HepG2 (cell line): ENCODE data around the gene MAPK1. TPM values are rescaled to one million over a fixed set of nuclear protein-coding genes. Genes with fewer than 3 reads are reported as not detected.

Experiments used
- ARID4A ChIP-seq: sonication (generic); formaldehyde crosslinking; IDR thresholded peaks from 2 replicates; pipeline ENCODE4 v1.5.0; 2020; ENCODE audit warnings: mild to moderate bottlenecking, missing genetic modification reagents, borderline replicate concordance
- ARID5B ChIP-seq: IDR thresholded peaks from 2 replicates; pipeline ENCODE4 v1.4.0; 2020; ENCODE audit warnings: mild to moderate bottlenecking, missing genetic modification reagents
- ELF3 ChIP-seq: IDR thresholded peaks from 2 replicates; pipeline ENCODE4 v1.6.1; 2016; ENCODE audit warnings: missing genetic modification reagents, missing compliant biosample characterization
- NFKBIZ ChIP-seq: IDR thresholded peaks from 2 replicates; pipeline ENCODE4 v1.6.1; 2018; ENCODE audit warnings: missing genetic modification reagents, missing compliant biosample characterization
- SATB2 ChIP-seq: sonication (generic); formaldehyde crosslinking; IDR thresholded peaks from 2 replicates; pipeline ENCODE4 v1.5.0; 2020; ENCODE audit warnings: missing genetic modification reagents
- TMF1 ChIP-seq: sonication (generic); formaldehyde crosslinking; IDR thresholded peaks from 2 replicates; pipeline ENCODE4 v1.8.1; 2022; ENCODE audit warnings: low read depth, missing genetic modification reagents
- ZNF280D ChIP-seq: sonication (generic); formaldehyde crosslinking; IDR thresholded peaks from 2 replicates; pipeline ENCODE4 v1.5.1; 2020; ENCODE audit warnings: mild to moderate bottlenecking, missing genetic modification reagents
- ZNF331 ChIP-seq: sonication (generic); formaldehyde crosslinking; IDR thresholded peaks from 2 replicates; pipeline ENCODE4 v1.4.0; 2020; ENCODE audit warnings: missing genetic modification reagents
- polyA plus RNA-seq, 8 experiments: library from polyadenylated mRNA; depleted of rRNA in 3 of 8; stranded (reverse) in 7 of 8; unstranded in 1 of 8; fragments of >200 nt; fragmentation: Illumina TruSeq in 4 of 8; extraction: Trizol in 4 of 8; gene quantifications; 2 replicates each; pipeline versions ENCODE4 v1.2.1 to v1.2.3, GENCODE V29; 2011 to 2016; ENCODE audit warnings: low read depth in 4 of 8, missing spikeins in 1 of 8, mixed read lengths in 1 of 8; ENCODE audit not compliant: insufficient read depth in 1 of 8
- total RNA-seq, 5 experiments: library from RNA; depleted of rRNA; stranded (reverse); fragments of >200 nt; fragmentation: Illumina TruSeq; extraction: Trizol; gene quantifications; 2 replicates each; pipeline ENCODE4 v1.2.3, GENCODE V29; 2016; ENCODE audit warnings: low read depth in 1 of 5
- TF ChIP-seq, protein P1 (sequence below): IDR thresholded peaks from 2 replicates; pipeline ENCODE4 v1.6.1; 2016; ENCODE audit warnings: mild to moderate bottlenecking
- TF ChIP-seq, protein P2 (sequence below): IDR thresholded peaks from 2 replicates; pipeline ENCODE4 v1.6.1; 2012; ENCODE audit warnings: low read depth, low read length, improper control_type of control experiment
- TF ChIP-seq, protein P3 (sequence below): sonication (generic); formaldehyde crosslinking; IDR thresholded peaks from 2 replicates; pipeline ENCODE4 v1.4.0; 2020; ENCODE audit warnings: mild to moderate bottlenecking, low read depth, missing genetic modification reagents

MAPK1 gene
- total and polyA plus RNA-seq, 2 of the 13 experiments (the other 11 are each of a cell fraction or from before 2014, with no cell fraction given), result 107 to 114 TPM

- peak; percentile 89 for TF ChIP-seq ARID5B (CRISPR knock-in tag)
- TF ChIP-seq TMF1 (CRISPR knock-in tag), result no peak
- TF ChIP-seq, protein P1, sequence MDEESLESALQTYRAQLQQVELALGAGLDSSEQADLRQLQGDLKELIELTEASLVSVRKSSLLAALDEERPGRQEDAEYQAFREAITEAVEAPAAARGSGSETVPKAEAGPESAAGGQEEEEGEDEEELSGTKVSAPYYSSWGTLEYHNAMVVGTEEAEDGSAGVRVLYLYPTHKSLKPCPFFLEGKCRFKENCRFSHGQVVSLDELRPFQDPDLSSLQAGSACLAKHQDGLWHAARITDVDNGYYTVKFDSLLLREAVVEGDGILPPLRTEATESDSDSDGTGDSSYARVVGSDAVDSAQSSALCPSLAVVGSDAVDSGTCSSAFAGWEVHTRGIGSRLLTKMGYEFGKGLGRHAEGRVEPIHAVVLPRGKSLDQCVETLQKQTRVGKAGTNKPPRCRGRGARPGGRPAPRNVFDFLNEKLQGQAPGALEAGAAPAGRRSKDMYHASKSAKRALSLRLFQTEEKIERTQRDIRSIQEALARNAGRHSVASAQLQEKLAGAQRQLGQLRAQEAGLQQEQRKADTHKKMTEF, result peak; percentile 71
- TF ChIP-seq, protein P2, sequence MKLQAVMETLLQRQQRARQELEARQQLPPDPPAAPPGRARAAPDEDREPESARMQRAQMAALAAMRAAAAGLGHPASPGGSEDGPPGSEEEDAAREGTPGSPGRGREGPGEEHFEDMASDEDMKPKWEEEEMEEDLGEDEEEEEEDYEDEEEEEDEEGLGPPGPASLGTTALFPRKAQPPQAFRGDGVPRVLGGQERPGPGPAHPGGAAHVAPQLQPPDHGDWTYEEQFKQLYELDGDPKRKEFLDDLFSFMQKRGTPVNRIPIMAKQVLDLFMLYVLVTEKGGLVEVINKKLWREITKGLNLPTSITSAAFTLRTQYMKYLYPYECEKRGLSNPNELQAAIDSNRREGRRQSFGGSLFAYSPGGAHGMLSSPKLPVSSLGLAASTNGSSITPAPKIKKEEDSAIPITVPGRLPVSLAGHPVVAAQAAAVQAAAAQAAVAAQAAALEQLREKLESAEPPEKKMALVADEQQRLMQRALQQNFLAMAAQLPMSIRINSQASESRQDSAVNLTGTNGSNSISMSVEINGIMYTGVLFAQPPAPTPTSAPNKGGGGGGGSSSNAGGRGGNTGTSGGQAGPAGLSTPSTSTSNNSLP, result peak; percentile 62
- peak; percentile 54; the same call in 1 of the 2 replicates for TF ChIP-seq ARID4A (CRISPR knock-in tag)
- 0 out of 2 replicates have a peak, but pooled peaks have one; percentile 42 for TF ChIP-seq NFKBIZ (CRISPR knock-in tag)
- TF ChIP-seq, protein P3, sequence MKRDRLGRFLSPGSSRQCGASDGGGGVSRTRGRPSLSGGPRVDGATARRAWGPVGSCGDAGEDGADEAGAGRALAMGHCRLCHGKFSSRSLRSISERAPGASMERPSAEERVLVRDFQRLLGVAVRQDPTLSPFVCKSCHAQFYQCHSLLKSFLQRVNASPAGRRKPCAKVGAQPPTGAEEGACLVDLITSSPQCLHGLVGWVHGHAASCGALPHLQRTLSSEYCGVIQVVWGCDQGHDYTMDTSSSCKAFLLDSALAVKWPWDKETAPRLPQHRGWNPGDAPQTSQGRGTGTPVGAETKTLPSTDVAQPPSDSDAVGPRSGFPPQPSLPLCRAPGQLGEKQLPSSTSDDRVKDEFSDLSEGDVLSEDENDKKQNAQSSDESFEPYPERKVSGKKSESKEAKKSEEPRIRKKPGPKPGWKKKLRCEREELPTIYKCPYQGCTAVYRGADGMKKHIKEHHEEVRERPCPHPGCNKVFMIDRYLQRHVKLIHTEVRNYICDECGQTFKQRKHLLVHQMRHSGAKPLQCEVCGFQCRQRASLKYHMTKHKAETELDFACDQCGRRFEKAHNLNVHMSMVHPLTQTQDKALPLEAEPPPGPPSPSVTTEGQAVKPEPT (CRISPR knock-in tag), result no peak
- peak; percentile 82 for TF ChIP-seq ELF3 (CRISPR knock-in tag)
- TF ChIP-seq ZNF331 (CRISPR knock-in tag), result peak; percentile 48; the same call in 1 of the 2 replicates
- 0 out of 2 replicates have a peak, but pooled peaks have one; percentile 12 for TF ChIP-seq ZNF280D
- TF ChIP-seq SATB2 (CRISPR knock-in tag), result no peak
Measured at GRCh38 chr22:21857481-21857914, 9.9 kb downstream of the MAPK1 start (continued).
